HEK293 (cell line): ENCODE data around the gene LAMC3.

Experiments used
- CTCF ChIA-PET: fragments of 350-600 bp; formaldehyde crosslinking; extraction: SDS; loops from one replicate; lab custom pipeline; 2021; ENCODE audit warnings: antibody characterized with exemption; lab: Yijun Ruan, JAX
- POLR2A ChIA-PET: fragments of 300-600 bp; formaldehyde crosslinking; extraction: SDS; loops from one replicate; lab custom pipeline; 2020; ENCODE audit warnings: antibody characterized with exemption, inconsistent platforms; lab: Yijun Ruan, JAX
- H3K27ac ChIP-seq: fragments of 200-500 bp; sonication (Bioruptor generic); 2 replicates; pipeline ENCODE4 v1.5.1; 2014; ENCODE audit warnings: low read depth, low read length, control low read depth, inconsistent platforms; ENCODE audit errors: extremely low read depth
- H3K36me3 ChIP-seq, 2 experiments: fragments of 200-500 bp in 1 of 2; sonication (Bioruptor generic) in 1 of 2; 1 replicate in 1 of 2; 2 replicates in 1 of 2; pipeline ENCODE4 v1.5.1; 2014 to 2017; ENCODE audit warnings: inconsistent platforms in 2 of 2, low read length in 2 of 2; ENCODE audit not compliant: control insufficient read depth in 2 of 2, insufficient read depth in 1 of 2
- H3K4me1 ChIP-seq: fragments of 200-500 bp; sonication (Bioruptor generic); 2 replicates; pipeline ENCODE4 v1.5.1; 2014; ENCODE audit warnings: mild to moderate bottlenecking, low read length, inconsistent platforms; ENCODE audit not compliant: control insufficient read depth, insufficient read depth
- H3K4me3 ChIP-seq: 2 replicates; pipeline ENCODE4 v1.5.1; 2011; ENCODE audit warnings: low read depth, mild to moderate bottlenecking, control low read depth, low read length, moderate library complexity
- H3K9me3 ChIP-seq: fragments of 200-500 bp; sonication (Bioruptor generic); 2 replicates; pipeline ENCODE4 v1.5.1; 2014; ENCODE audit warnings: low read depth, low read length, inconsistent platforms; ENCODE audit not compliant: control insufficient read depth, insufficient read depth
- GLIS1 ChIP-seq: fragments of 450-650 bp; formaldehyde crosslinking; IDR thresholded peaks from 2 replicates; pipeline ENCODE4 v1.5.1; 2016; ENCODE audit warnings: missing biosample characterization, missing genetic modification characterization
- KLF10 ChIP-seq: fragments of 450-650 bp; IDR thresholded peaks from 2 replicates; pipeline ENCODE4 v1.5.1; 2018; ENCODE audit warnings: missing biosample characterization, mild to moderate bottlenecking, missing genetic modification characterization
- KLF9 ChIP-seq: fragments of 450-650 bp; formaldehyde crosslinking; IDR thresholded peaks from 2 replicates; pipeline ENCODE4 v1.5.1; 2016; ENCODE audit warnings: missing biosample characterization, missing genetic modification characterization, low read depth
- MZF1 ChIP-seq: fragments of 450-650 bp; formaldehyde crosslinking; IDR thresholded peaks from 2 replicates; pipeline ENCODE4 v1.5.1; 2017; ENCODE audit warnings: missing biosample characterization, missing genetic modification characterization, borderline replicate concordance
- REPIN1 ChIP-seq: fragments of 450-650 bp; formaldehyde crosslinking; IDR thresholded peaks from 2 replicates; pipeline ENCODE4 v1.5.1; 2017; ENCODE audit warnings: missing biosample characterization, missing genetic modification characterization, low read depth
- ZBTB17 ChIP-seq: fragments of 450-650 bp; formaldehyde crosslinking; IDR thresholded peaks from 2 replicates; pipeline ENCODE4 v1.5.1; 2016; ENCODE audit warnings: missing biosample characterization, missing genetic modification characterization
- ZBTB7A ChIP-seq: fragments of 450-650 bp; formaldehyde crosslinking; IDR thresholded peaks from 2 replicates; pipeline ENCODE4 v1.5.1; 2016; ENCODE audit warnings: low read depth, missing biosample characterization, missing genetic modification characterization
- ZFP41 ChIP-seq: fragments of 450-650 bp; formaldehyde crosslinking; IDR thresholded peaks from 2 replicates; pipeline ENCODE4 v1.5.1; 2016; ENCODE audit warnings: missing biosample characterization, missing genetic modification characterization, borderline replicate concordance
- ZNF133 ChIP-seq: fragments of 450-650 bp; formaldehyde crosslinking; IDR thresholded peaks from 2 replicates; pipeline ENCODE4 v1.5.1; 2016; ENCODE audit warnings: missing biosample characterization, missing genetic modification characterization
- ZNF140 ChIP-seq: fragments of 450-650 bp; formaldehyde crosslinking; IDR thresholded peaks from 2 replicates; pipeline ENCODE4 v1.5.1; 2016; ENCODE audit warnings: missing biosample characterization, missing genetic modification characterization
- ZNF335 ChIP-seq: fragments of 450-650 bp; formaldehyde crosslinking; conservative IDR thresholded peaks from 2 replicates; pipeline ENCODE4 v1.5.1; 2016; ENCODE audit warnings: missing biosample characterization, missing genetic modification characterization
- ZNF350 ChIP-seq: fragments of 450-650 bp; formaldehyde crosslinking; IDR thresholded peaks from 2 replicates; pipeline ENCODE4 v1.5.0; 2017; ENCODE audit warnings: missing biosample characterization, mild to moderate bottlenecking, missing genetic modification characterization
- ZNF423 ChIP-seq: fragments of 450-650 bp; formaldehyde crosslinking; IDR thresholded peaks from 2 replicates; pipeline ENCODE4 v1.5.1; 2016; ENCODE audit warnings: missing biosample characterization, missing genetic modification characterization
- ZNF510 ChIP-seq: fragments of 450-650 bp; formaldehyde crosslinking; IDR thresholded peaks from 2 replicates; pipeline ENCODE4 v1.5.1; 2018; ENCODE audit warnings: mild to moderate bottlenecking, missing genetic modification characterization, missing biosample characterization; ENCODE audit not compliant: insufficient replicate concordance
- ZNF558 ChIP-seq: fragments of 450-650 bp; formaldehyde crosslinking; IDR thresholded peaks from 2 replicates; pipeline ENCODE4 v1.5.1; 2016; ENCODE audit warnings: missing biosample characterization, missing genetic modification characterization
- ZNF596 ChIP-seq: fragments of 450-650 bp; IDR thresholded peaks from 2 replicates; pipeline ENCODE4 v1.5.0; 2018; ENCODE audit warnings: missing biosample characterization, mild to moderate bottlenecking, missing genetic modification characterization, moderate library complexity
- ZNF670 ChIP-seq: fragments of 450-650 bp; formaldehyde crosslinking; IDR thresholded peaks from 2 replicates; pipeline ENCODE4 v1.5.1; 2016; ENCODE audit warnings: missing biosample characterization, missing genetic modification characterization, low read depth
- ZNF777 ChIP-seq: fragments of 450-650 bp; formaldehyde crosslinking; IDR thresholded peaks from 2 replicates; pipeline ENCODE4 v1.5.1; 2017; ENCODE audit warnings: missing biosample characterization, missing genetic modification characterization, borderline replicate concordance
- ZSCAN23 ChIP-seq: fragments of 450-650 bp; formaldehyde crosslinking; IDR thresholded peaks from 2 replicates; pipeline ENCODE4 v1.5.1; 2016; ENCODE audit warnings: missing biosample characterization, missing genetic modification characterization
- TF ChIP-seq, protein P1 (sequence below): fragments of 450-650 bp; formaldehyde crosslinking; IDR thresholded peaks from 2 replicates; pipeline ENCODE4 v1.5.1; 2017; ENCODE audit warnings: missing biosample characterization, missing genetic modification characterization

Gene LAMC3

GRCh38 chr9:131119600-131119999 is 110.6 kb downstream of the LAMC3 start (continued):
- TF ChIP-seq ZBTB17 (tag by site-specific recombination) (no peak), ZNF335 (tag by site-specific recombination) (no peak), ZFP41 (tag by site-specific recombination) (no peak), ZNF133 (no peak), ZNF777 (tag by site-specific recombination) (no peak), ZNF558 (tag by site-specific recombination) (no peak), ZNF423 (tag by site-specific recombination) (no peak), GLIS1 (tag by site-specific recombination) (no peak), ZNF670 (tag by site-specific recombination) (no peak), ZBTB7A (tag by site-specific recombination) (no peak)

- Histone ChIP-seq H3K4me3 (no peak overlapping the region), H3K27ac (no peak overlapping the region), H3K4me1 (no peaks in the 10 kb centered on the region), H3K36me3 (peaks cover 0 to 21% of the 10 kb centered on the region in 2 experiments; a peak in 1 of 3 replicates), H3K9me3 (no peaks in the 10 kb centered on the region)
- ChIA-PET POLR2A (no interaction called here), CTCF (no interaction called here)
- TF ChIP-seq GLIS1 (tag by site-specific recombination) (no peak), ZNF350 (tag by site-specific recombination) (no peak)
Observed at GRCh38 chr9:131120620-131121228, 111.8 kb downstream of the LAMC3 start.

DNA sequence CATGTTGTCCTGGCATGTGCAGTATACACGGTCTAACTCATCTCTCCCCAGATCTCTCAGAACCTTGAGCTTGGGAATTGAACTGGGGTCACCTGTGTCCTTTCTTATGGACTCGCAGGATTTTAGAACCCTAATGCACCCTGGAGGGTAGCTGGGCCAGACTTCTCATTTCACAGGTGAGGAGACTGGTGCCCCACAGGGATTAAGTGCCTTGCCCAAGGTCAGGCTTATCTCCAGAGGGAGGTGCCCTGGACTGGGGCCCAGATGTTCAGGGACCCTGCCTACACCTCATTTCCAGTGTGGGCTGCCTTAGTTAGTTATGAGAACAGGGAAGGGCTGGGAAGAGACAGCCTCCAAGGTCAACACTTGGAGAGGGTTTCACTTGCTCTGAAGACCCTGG is 112.4 kb downstream of the LAMC3 start:
- TF ChIP-seq ZNF558 (tag by site-specific recombination) (no peak), ZNF140 (tag by site-specific recombination) (no peak), KLF10 (tag by site-specific recombination) (no peak), REPIN1 (tag by site-specific recombination) (no peak)
- TF ChIP-seq, protein P1, sequence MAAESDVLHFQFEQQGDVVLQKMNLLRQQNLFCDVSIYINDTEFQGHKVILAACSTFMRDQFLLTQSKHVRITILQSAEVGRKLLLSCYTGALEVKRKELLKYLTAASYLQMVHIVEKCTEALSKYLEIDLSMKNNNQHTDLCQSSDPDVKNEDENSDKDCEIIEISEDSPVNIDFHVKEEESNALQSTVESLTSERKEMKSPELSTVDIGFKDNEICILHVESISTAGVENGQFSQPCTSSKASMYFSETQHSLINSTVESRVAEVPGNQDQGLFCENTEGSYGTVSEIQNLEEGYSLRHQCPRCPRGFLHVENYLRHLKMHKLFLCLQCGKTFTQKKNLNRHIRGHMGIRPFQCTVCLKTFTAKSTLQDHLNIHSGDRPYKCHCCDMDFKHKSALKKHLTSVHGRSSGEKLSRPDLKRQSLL (tag by site-specific recombination) = no peak
- TF ChIP-seq, all 188 proteins: peak for 0
- ChIA-PET POLR2A (no interaction called here), CTCF (no interaction called here)
- Histone ChIP-seq H3K36me3 (peaks cover 0 to 21% of the 10 kb centered on the region in 2 experiments; a peak in 1 of 3 replicates), H3K9me3 (no peaks in the 10 kb centered on the region), H3K4me3 (no peak overlapping the region), H3K27ac (no peak overlapping the region), H3K4me1 (no peaks in the 10 kb centered on the region)

DNA sequence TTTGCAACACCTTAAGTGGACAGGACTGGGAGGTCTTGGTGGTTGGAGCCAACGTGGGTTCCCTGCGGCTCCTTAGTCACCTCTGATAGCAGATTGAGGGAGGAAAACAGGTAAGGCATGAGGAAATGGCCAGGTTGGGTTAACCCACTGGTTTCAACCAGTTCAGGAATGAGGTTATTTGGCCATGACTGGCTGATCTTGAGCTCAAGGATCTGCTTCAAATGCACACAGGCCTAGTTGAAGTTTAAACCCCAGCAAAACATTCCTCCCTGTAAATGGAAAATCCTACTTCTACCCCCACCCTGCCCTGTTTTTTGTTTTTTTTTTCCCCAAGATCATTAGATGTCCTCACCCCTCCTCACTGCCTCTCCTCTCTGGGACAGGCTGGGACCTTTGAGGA is 113.2 kb downstream of the LAMC3 start:
- Histone ChIP-seq H3K27ac (no peak overlapping the region), H3K4me1 (no peaks in the 10 kb centered on the region), H3K36me3 (peaks cover 0 to 27% of the 10 kb centered on the region in 2 experiments; a peak in 1 of 3 replicates), H3K9me3 (no peaks in the 10 kb centered on the region), H3K4me3 (no peak overlapping the region)
- TF ChIP-seq REPIN1 (tag by site-specific recombination) (no peak), ZBTB17 (tag by site-specific recombination) (no peak)
- ChIA-PET POLR2A (interaction anchor here (0.6 to 0.7 kb wide), 2 partner anchors 37 to 514 kb away, joined by 3 read pairs; no protein-coding TSS in a partner anchor), CTCF (interaction anchor here (1.0 kb wide), 1 partner anchor 11 kb away, joined by 4 read pairs; no protein-coding TSS in a partner anchor)

DNA sequence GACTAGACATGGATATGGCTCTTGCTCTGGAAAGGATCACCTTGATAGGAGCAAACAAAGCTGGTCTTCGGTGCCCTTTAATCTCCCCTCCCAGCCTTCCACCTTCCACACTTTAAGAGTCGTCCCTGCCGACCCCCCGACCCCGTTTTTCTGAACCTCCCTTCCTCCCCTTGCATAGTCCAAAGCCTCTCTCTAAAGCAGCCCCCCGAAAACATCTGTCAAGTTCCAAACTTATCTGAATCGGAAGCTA is 116.0 kb downstream of the LAMC3 start:
- POLR2A ChIA-PET = interaction anchor here (0.6 to 3.2 kb wide), 23 partner anchors 9 to 1167 kb away, joined by 3 to 61 read pairs (median 4); partner anchors contain the start of gene AIF1L
- Histone ChIP-seq H3K4me1 (no peaks in the 10 kb centered on the region), H3K36me3 (peaks cover 0 to 42% of the 10 kb centered on the region in 2 experiments; a peak in 1 of 3 replicates), H3K9me3 (no peaks in the 10 kb centered on the region)
- TF ChIP-seq ZNF596 (peak; percentile 37; the same call in 1 of the 2 replicates), KLF9 (tag by site-specific recombination) (peak; percentile 2; the same call in 1 of the 2 replicates), ZSCAN23 (peak; percentile 33; the same call in 1 of the 2 replicates), MZF1 (no peak), ZNF510 (tag by site-specific recombination) (no peak), ZBTB17 (tag by site-specific recombination) (no peak), ZBTB7A (tag by site-specific recombination) (0 out of 2 replicates have a peak, but pooled peaks have one; percentile 34)
- TF ChIP-seq, all 188 proteins: peak for 4
- peak overlapping the region; percentile 84 for H3K4me3 ChIP-seq
- CTCF ChIA-PET = interaction anchor here (0.7 to 1.3 kb wide), 8 partner anchors 16 to 540 kb away, joined by 3 to 4 read pairs (median 4); no protein-coding TSS in a partner anchor
- peak overlapping the region; percentile 28 for H3K27ac ChIP-seq
